Measurements from ENCODE around the gene PIK3R3. TPM values are rescaled to one million over a fixed set of nuclear protein-coding genes. Genes with fewer than 3 reads are reported as not detected.

PIK3R3 gene
- total and polyA plus RNA-seq, 2 experiments from 2014 or later: 6.4 to 11.5 TPM

- Histone ChIP-seq H3K27me3 (no peaks in the 10 kb centered on the region), H3K4me3 (no peak overlapping the region), H3K27ac (no peak overlapping the region), H3K9me3 (ENCODE audit: low read depth) (no peaks in the 10 kb centered on the region), H3K4me1 (ENCODE audit: low read depth) (no peaks in the 10 kb centered on the region), H3K36me3 (peaks cover 12% of the 10 kb centered on the region)
- DNase-seq (ENCODE audit: low read depth in 1 of 2, low spot score in 1 of 2): no peak
- no peak for TF ChIP-seq CTCF (IDR thresholded peaks at IDR 0.05; ENCODE audit: low read depth, low read length)
Observed at GRCh38 chr1:46070164-46070814, 62.1 kb downstream of the PIK3R3 start.

GRCh38 chr1:46068525-46068924 is 63.9 kb downstream of the PIK3R3 start:
- no peaks in the 10 kb centered on the region for H3K4me1 ChIP-seq (ENCODE audit: low read depth)
- H3K36me3 ChIP-seq: peaks cover 12% of the 10 kb centered on the region
- no peak for TF ChIP-seq CTCF (IDR thresholded peaks at IDR 0.05; ENCODE audit: low read depth, low read length)
- H3K4me3 ChIP-seq: no peak overlapping the region
- DNase-seq (ENCODE audit: low read depth in 1 of 2, low spot score in 1 of 2): no peak
- H3K9me3 ChIP-seq (ENCODE audit: low read depth): no peaks in the 10 kb centered on the region
- no peaks in the 10 kb centered on the region for H3K27me3 ChIP-seq
- H3K27ac ChIP-seq: no peak overlapping the region

GRCh38 chr1:46067652-46068051 is 64.8 kb downstream of the PIK3R3 start:
- H3K36me3 ChIP-seq: peaks cover 12% of the 10 kb centered on the region

GRCh38 chr1:46065405-46065804 is 67.0 kb downstream of the PIK3R3 start:
- Histone ChIP-seq H3K9me3 (ENCODE audit: low read depth) (no peaks in the 10 kb centered on the region), H3K36me3 (peaks cover 23% of the 10 kb centered on the region), H3K27ac (no peak overlapping the region), H3K4me1 (ENCODE audit: low read depth) (no peaks in the 10 kb centered on the region), H3K4me3 (no peak overlapping the region), H3K27me3 (no peaks in the 10 kb centered on the region)
- TF ChIP-seq CTCF (IDR thresholded peaks at IDR 0.05; ENCODE audit: low read depth, low read length): no peak
- no peak for DNase-seq (ENCODE audit: low read depth in 1 of 2, low spot score in 1 of 2)

More at GRCh38 chr1:46067652-46068051, 64.8 kb downstream of the PIK3R3 start:
- TF ChIP-seq CTCF (IDR thresholded peaks at IDR 0.05; ENCODE audit: low read depth, low read length): no peak
- H3K27ac ChIP-seq: no peak overlapping the region
- H3K27me3 ChIP-seq: no peaks in the 10 kb centered on the region
- H3K4me1 ChIP-seq (ENCODE audit: low read depth): no peaks in the 10 kb centered on the region
- no peak overlapping the region for H3K4me3 ChIP-seq
- H3K9me3 ChIP-seq (ENCODE audit: low read depth): no peaks in the 10 kb centered on the region
- DNase-seq (ENCODE audit: low read depth in 1 of 2, low spot score in 1 of 2): no peak

GRCh38 chr1:46064708-46065107 is 67.7 kb downstream of the PIK3R3 start:
- no peak for DNase-seq (ENCODE audit: low read depth in 1 of 2, low spot score in 1 of 2)
- Histone ChIP-seq H3K27ac (no peak overlapping the region), H3K27me3 (no peaks in the 10 kb centered on the region), H3K4me1 (ENCODE audit: low read depth) (no peaks in the 10 kb centered on the region), H3K36me3 (peaks cover 23% of the 10 kb centered on the region), H3K9me3 (ENCODE audit: low read depth) (no peaks in the 10 kb centered on the region), H3K4me3 (no peak overlapping the region)
- no peak for TF ChIP-seq CTCF (IDR thresholded peaks at IDR 0.05; ENCODE audit: low read depth, low read length)

Measured in cardiac muscle cell (in vitro differentiated cells and primary cell).